ENCODE results near the gene TM9SF3.

GRCh38 chr10:96588060-96588554, 1.3 kb upstream of the TM9SF3 start:
- no peak for TF ChIP-seq ELK1 (IDR thresholded peaks at IDR 0.05; ENCODE audit: low read depth, low read length)
- TF ChIP-seq CTCF (IDR thresholded peaks at IDR 0.05), result no peak
- no peak for TF ChIP-seq JUNB (IDR thresholded peaks at IDR 0.05)
- TF ChIP-seq BHLHE40 (IDR thresholded peaks at IDR 0.05; ENCODE audit: low read depth, low read length), result no peak
- TF ChIP-seq RFX5 (IDR thresholded peaks at IDR 0.05), result no peak
- TF ChIP-seq FOSL2 (IDR thresholded peaks at IDR 0.05), result no peak
- no peak for TF ChIP-seq FOSL2 (CRISPR knock-in tag; IDR thresholded peaks at IDR 0.05)
- no peak for TF ChIP-seq POLR2A (IDR thresholded peaks at IDR 0.05; ENCODE audit: low read length)
- TF ChIP-seq MYC (IDR thresholded peaks at IDR 0.05; ENCODE audit: borderline replicate concordance, low read length), result no peak
